IMR-90 (cell line): Measurements from ENCODE around the gene STARD4. TPM values are rescaled to one million over a fixed set of nuclear protein-coding genes. Genes with fewer than 3 reads are reported as not detected.

Experiments used
- ATAC-seq: fragments of 200-7000 bp; cut with Tn5 transposase; 2 replicates; pipeline ENCODE4 v1.9.1; 2020; ENCODE audit warnings: low read depth, mild to moderate bottlenecking, moderate library complexity
- BruUV-seq: library from RNA; stranded (reverse); fragments of 400-500 nt; replicated peaks from 2 replicates; lab custom pipeline; 2021; lab: Mats Ljungman, UMichigan
- CTCF ChIA-PET: fragments of 300-600 bp; formaldehyde crosslinking; extraction: SDS; loops from one replicate; lab custom pipeline; 2021; ENCODE audit warnings: antibody characterized with exemption; lab: Yijun Ruan, JAX
- POLR2A ChIA-PET: fragments of 300-600 bp; sonication (Branson Sonifier 250); formaldehyde crosslinking; loops from one replicate; lab custom pipeline; 2022; ENCODE audit warnings: antibody characterized with exemption; ENCODE audit not compliant: unreplicated experiment; lab: Charles Lee
- DNase-seq: peaks from one replicate; pipeline ENCODE4 v3.0.0; 2013
- H2AFZ ChIP-seq: replicated peaks from 2 replicates; pipeline ENCODE3; 2013; ENCODE audit warnings: low read length, mild to moderate bottlenecking; ENCODE audit not compliant: poor library complexity
- H2AK5ac ChIP-seq: 2 replicates; pipeline ENCODE4 v1.6.1; 2013; ENCODE audit warnings: low read depth, low read length, inconsistent platforms
- H2AK9ac ChIP-seq: replicated peaks from 2 replicates; pipeline ENCODE3; 2013; ENCODE audit warnings: mild to moderate bottlenecking, low read depth, low read length, moderate library complexity; ENCODE audit not compliant: poor library complexity
- H2BK120ac ChIP-seq: 2 replicates; pipeline ENCODE4 v1.6.1; 2013; ENCODE audit warnings: low read depth, low read length, inconsistent platforms
- H2BK15ac ChIP-seq: 3 replicates; pipeline ENCODE4 v1.6.1; 2013; ENCODE audit warnings: low read depth, low read length, inconsistent platforms
- H2BK20ac ChIP-seq: 2 replicates; pipeline ENCODE4 v1.6.1; 2013; ENCODE audit warnings: low read depth, mild to moderate bottlenecking, inconsistent platforms, low read length, moderate library complexity
- H2BK5ac ChIP-seq: 2 replicates; pipeline ENCODE4 v1.6.1; 2013; ENCODE audit warnings: mild to moderate bottlenecking, low read depth, low read length, inconsistent platforms; ENCODE audit not compliant: poor library complexity, severe bottlenecking
- H3K14ac ChIP-seq: replicated peaks from 2 replicates; pipeline ENCODE4 v1.6.1; 2013; ENCODE audit warnings: low read depth, low read length, inconsistent platforms
- H3K18ac ChIP-seq: 2 replicates; pipeline ENCODE4 v1.6.1; 2013; ENCODE audit warnings: low read depth, low read length, control low read depth
- H3K23ac ChIP-seq: 2 replicates; pipeline ENCODE4 v1.6.1; 2013; ENCODE audit warnings: low read depth, low read length, inconsistent platforms
- H3K27ac ChIP-seq: 2 replicates; pipeline ENCODE4 v1.5.1; 2013; ENCODE audit warnings: mild to moderate bottlenecking, control low read depth, low read length; ENCODE audit not compliant: insufficient read depth
- H3K27me3 ChIP-seq: 2 replicates; pipeline ENCODE4 v1.6.1; 2013; ENCODE audit warnings: low read length; ENCODE audit not compliant: control insufficient read depth, insufficient read depth
- H3K36me3 ChIP-seq: 2 replicates; pipeline ENCODE4 v1.6.1; 2013; ENCODE audit warnings: low read length, mixed read lengths; ENCODE audit not compliant: control insufficient read depth, insufficient read depth
- H3K4ac ChIP-seq: 2 replicates; pipeline ENCODE4 v1.6.1; 2013; ENCODE audit warnings: low read depth, low read length, inconsistent platforms
- H3K4me1 ChIP-seq: 2 replicates; pipeline ENCODE4 v1.6.1; 2013; ENCODE audit warnings: low read length, mixed read lengths; ENCODE audit not compliant: control insufficient read depth, insufficient read depth
- H3K4me2 ChIP-seq: 2 replicates; pipeline ENCODE4 v1.6.1; 2013; ENCODE audit warnings: low read depth, mild to moderate bottlenecking, control low read depth, low read length, moderate library complexity
- H3K4me3 ChIP-seq: 2 replicates; pipeline ENCODE4 v1.5.1; 2013; ENCODE audit warnings: low read depth, mild to moderate bottlenecking, control low read depth, low read length, moderate library complexity; ENCODE audit not compliant: insufficient read depth
- H3K56ac ChIP-seq: 2 replicates; pipeline ENCODE4 v1.6.1; 2013; ENCODE audit warnings: low read length, inconsistent platforms; ENCODE audit not compliant: insufficient read depth; ENCODE audit errors: extremely low read depth
- H3K79me1 ChIP-seq, 2 experiments: 2 replicates each; pipeline ENCODE4 v1.6.1; 2013; ENCODE audit warnings: low read length in 2 of 2, inconsistent platforms in 1 of 2, low read depth in 1 of 2
- H3K9ac ChIP-seq: 2 replicates; pipeline ENCODE4 v1.6.1; 2013; ENCODE audit warnings: low read depth, low read length, control low read depth
- H3K9me1 ChIP-seq: 2 replicates; pipeline ENCODE4 v1.6.1; 2013; ENCODE audit warnings: low read length, inconsistent platforms; ENCODE audit not compliant: insufficient read depth
- H3K9me3 ChIP-seq: 2 replicates; pipeline ENCODE4 v1.6.1; 2013; ENCODE audit warnings: low read length; ENCODE audit not compliant: control insufficient read depth, insufficient read depth
- H4K20me1 ChIP-seq: 2 replicates; pipeline ENCODE4 v1.6.1; 2013; ENCODE audit warnings: low read length, inconsistent platforms; ENCODE audit not compliant: insufficient read depth
- H4K5ac ChIP-seq: 2 replicates; pipeline ENCODE4 v1.6.1; 2013; ENCODE audit warnings: mild to moderate bottlenecking, low read depth, low read length, control low read depth
- H4K8ac ChIP-seq, 2 experiments: 2 replicates each; pipeline ENCODE4 v1.6.1; 2013; ENCODE audit warnings: low read depth in 2 of 2, low read length in 2 of 2, control low read depth in 1 of 2, inconsistent platforms in 1 of 2
- H4K91ac ChIP-seq: 2 replicates; pipeline ENCODE4 v1.6.1; 2013; ENCODE audit warnings: low read depth, low read length, inconsistent platforms; ENCODE audit not compliant: insufficient read depth
- BHLHE40 ChIP-seq: fragments of 150-350 bp; IDR thresholded peaks from 2 replicates; pipeline ENCODE4 v1.6.1; 2016; ENCODE audit warnings: mild to moderate bottlenecking, low read depth, low read length
- CEBPB ChIP-seq: IDR thresholded peaks from 2 replicates; pipeline ENCODE4 v1.6.1; 2012; ENCODE audit warnings: low read depth, low read length, improper control_type of control experiment
- FOS ChIP-seq: fragments of 150-350 bp; IDR thresholded peaks from 2 replicates; pipeline ENCODE4 v1.6.1; 2016; ENCODE audit warnings: low read depth, low read length
- MAZ ChIP-seq: IDR thresholded peaks from 2 replicates; pipeline ENCODE4 v1.6.1; 2012; ENCODE audit warnings: low read depth, mild to moderate bottlenecking, low read length, improper control_type of control experiment, moderate library complexity, borderline replicate concordance
- MXI1 ChIP-seq: IDR thresholded peaks from 2 replicates; pipeline ENCODE4 v1.6.1; 2012; ENCODE audit warnings: low read depth, mild to moderate bottlenecking, low read length, moderate library complexity, borderline replicate concordance
- NFE2L2 ChIP-seq: fragments of 150-350 bp; IDR thresholded peaks from 2 replicates; pipeline ENCODE4 v1.6.1; 2016; ENCODE audit warnings: low read depth, mild to moderate bottlenecking, low read length
- RAD21 ChIP-seq: IDR thresholded peaks from 2 replicates; pipeline ENCODE4 v1.6.1; 2012; ENCODE audit warnings: low read length, improper control_type of control experiment
- SMC3 ChIP-seq: fragments of 150-350 bp; IDR thresholded peaks from 2 replicates; pipeline ENCODE4 v1.6.1; 2016; ENCODE audit warnings: low read depth, mild to moderate bottlenecking, antibody characterized with exemption, low read length, moderate library complexity
- WGBS, 2 experiments: methylation state at CpG; one replicate each; pipeline versions ENCODE4 v1.1.5 to v1.1.7; 2013; ENCODE audit warnings: missing lambda C conversion rate in 2 of 2; ENCODE audit not compliant: insufficient read length in 1 of 2; ENCODE audit errors: extremely low coverage in 2 of 2; 5-methylcytosine and 5-hydroxymethylcytosine counted together
- dilution Hi-C: fragments of 300-500 bp; cut with HindIII; formaldehyde crosslinking; loops from one replicate; pipeline ENCODE4 v1.14.3; 2018; ENCODE audit warnings: low sequenced_read_pairs; ENCODE audit not compliant: unreplicated experiment
- in situ Hi-C: fragments of 300-500 bp; cut with MboI; formaldehyde crosslinking; loops from 3 replicates; pipeline ENCODE4 v1.14.3; 2019; ENCODE audit warnings: low sequenced_read_pairs, inconsistent platforms, mixed read lengths
- intact Hi-C: fragments of 100-400 bp; cut with micrococcal nuclease; formaldehyde crosslinking; loops from 2 replicates; pipeline ENCODE4 v1.10.0; 2022
- polyA plus RNA-seq, 3 experiments: library from polyadenylated mRNA; depleted of rRNA; stranded (reverse); fragments of >200 nt; gene quantifications; 2 replicates each; pipeline ENCODE4 v1.2.3, GENCODE V29; 2012; ENCODE audit warnings: low replicate concordance in 1 of 3
- total RNA-seq: library from RNA; depleted of rRNA; stranded (reverse); fragments of >200 nt; gene quantifications from 2 replicates; pipeline ENCODE4 v1.2.3, GENCODE V29; 2012
- TF ChIP-seq, protein P1 (sequence below): fragments of 150-350 bp; IDR thresholded peaks from 2 replicates; pipeline ENCODE4 v1.6.1; 2017; ENCODE audit warnings: mild to moderate bottlenecking, antibody characterized with exemption, low read length, low read depth
- TF ChIP-seq, protein P2 (sequence below): fragments of 150-350 bp; IDR thresholded peaks from 2 replicates; pipeline ENCODE4 v1.6.1; 2016; ENCODE audit warnings: low read depth, mild to moderate bottlenecking, low read length, moderate library complexity, borderline replicate concordance
- TF ChIP-seq, protein P3 (sequence below): conservative IDR thresholded peaks from 2 replicates; pipeline ENCODE4 v1.5.1; 2012; ENCODE audit warnings: mild to moderate bottlenecking, low read depth, low read length, improper control_type of control experiment

Gene STARD4
- total and polyA plus RNA-seq, 2 of the 4 experiments (the other 2 are of a cell fraction): 21.5 to 30.3 TPM

DNA sequence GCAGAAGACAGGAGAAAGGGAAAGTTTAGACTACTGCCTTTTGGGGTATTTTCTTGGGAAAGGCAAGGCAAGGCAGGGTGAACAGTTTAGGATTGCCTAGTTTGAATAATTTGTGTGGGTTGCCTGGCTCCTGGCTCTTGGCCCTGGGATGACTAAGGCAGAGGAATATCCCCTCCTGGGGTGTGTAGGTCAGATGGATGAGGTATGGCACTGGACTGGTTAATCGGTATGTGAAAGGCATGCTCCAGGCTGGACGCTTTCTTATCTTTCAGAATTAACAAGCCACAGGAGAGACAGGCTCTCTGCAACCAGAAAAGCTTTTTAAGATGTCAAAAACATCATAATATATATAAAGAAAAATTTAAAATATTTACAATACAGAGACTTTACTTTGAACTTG is 58.6 kb downstream of the STARD4 start:
- H3K4me3 ChIP-seq: no peak overlapping the region
- H3K14ac ChIP-seq: no peak overlapping the region; the same call in 1 of the 2 replicates
- ChIA-PET POLR2A (interaction anchor here (0.5 kb wide), 1 partner anchor 282 kb away, joined by 3 read pairs; no protein-coding TSS in a partner anchor), CTCF (no interaction called here)
- peak overlapping the region; percentile 42; the same call in 1 of the 2 replicates for H3K18ac ChIP-seq
- H2AK5ac ChIP-seq: 0 out of 2 replicates have a peak overlapping the region, but pooled peaks have one; percentile 13
- H3K36me3 ChIP-seq: no peaks in the 10 kb centered on the region
- no peak overlapping the region for H4K5ac ChIP-seq
- peak overlapping the region; percentile 47 for H2BK5ac ChIP-seq
- H3K27ac ChIP-seq: peak overlapping the region; percentile 42; the same call in 1 of the 2 replicates
- TF ChIP-seq CEBPB (no peak), MAZ (no peak), FOS (no peak), RAD21 (no peak), MXI1 (no peak), SMC3 (no peak), NFE2L2 (no peak), BHLHE40 (no peak)
- TF ChIP-seq, protein P1, sequence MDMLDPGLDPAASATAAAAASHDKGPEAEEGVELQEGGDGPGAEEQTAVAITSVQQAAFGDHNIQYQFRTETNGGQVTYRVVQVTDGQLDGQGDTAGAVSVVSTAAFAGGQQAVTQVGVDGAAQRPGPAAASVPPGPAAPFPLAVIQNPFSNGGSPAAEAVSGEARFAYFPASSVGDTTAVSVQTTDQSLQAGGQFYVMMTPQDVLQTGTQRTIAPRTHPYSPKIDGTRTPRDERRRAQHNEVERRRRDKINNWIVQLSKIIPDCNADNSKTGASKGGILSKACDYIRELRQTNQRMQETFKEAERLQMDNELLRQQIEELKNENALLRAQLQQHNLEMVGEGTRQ: no peak
- TF ChIP-seq, protein P2, sequence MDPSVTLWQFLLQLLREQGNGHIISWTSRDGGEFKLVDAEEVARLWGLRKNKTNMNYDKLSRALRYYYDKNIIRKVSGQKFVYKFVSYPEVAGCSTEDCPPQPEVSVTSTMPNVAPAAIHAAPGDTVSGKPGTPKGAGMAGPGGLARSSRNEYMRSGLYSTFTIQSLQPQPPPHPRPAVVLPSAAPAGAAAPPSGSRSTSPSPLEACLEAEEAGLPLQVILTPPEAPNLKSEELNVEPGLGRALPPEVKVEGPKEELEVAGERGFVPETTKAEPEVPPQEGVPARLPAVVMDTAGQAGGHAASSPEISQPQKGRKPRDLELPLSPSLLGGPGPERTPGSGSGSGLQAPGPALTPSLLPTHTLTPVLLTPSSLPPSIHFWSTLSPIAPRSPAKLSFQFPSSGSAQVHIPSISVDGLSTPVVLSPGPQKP: no peak
- TF ChIP-seq, protein P3, sequence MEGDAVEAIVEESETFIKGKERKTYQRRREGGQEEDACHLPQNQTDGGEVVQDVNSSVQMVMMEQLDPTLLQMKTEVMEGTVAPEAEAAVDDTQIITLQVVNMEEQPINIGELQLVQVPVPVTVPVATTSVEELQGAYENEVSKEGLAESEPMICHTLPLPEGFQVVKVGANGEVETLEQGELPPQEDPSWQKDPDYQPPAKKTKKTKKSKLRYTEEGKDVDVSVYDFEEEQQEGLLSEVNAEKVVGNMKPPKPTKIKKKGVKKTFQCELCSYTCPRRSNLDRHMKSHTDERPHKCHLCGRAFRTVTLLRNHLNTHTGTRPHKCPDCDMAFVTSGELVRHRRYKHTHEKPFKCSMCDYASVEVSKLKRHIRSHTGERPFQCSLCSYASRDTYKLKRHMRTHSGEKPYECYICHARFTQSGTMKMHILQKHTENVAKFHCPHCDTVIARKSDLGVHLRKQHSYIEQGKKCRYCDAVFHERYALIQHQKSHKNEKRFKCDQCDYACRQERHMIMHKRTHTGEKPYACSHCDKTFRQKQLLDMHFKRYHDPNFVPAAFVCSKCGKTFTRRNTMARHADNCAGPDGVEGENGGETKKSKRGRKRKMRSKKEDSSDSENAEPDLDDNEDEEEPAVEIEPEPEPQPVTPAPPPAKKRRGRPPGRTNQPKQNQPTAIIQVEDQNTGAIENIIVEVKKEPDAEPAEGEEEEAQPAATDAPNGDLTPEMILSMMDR: no peak
- H3K56ac ChIP-seq: no peak overlapping the region
- no TSS peak for BruUV-seq
- H2AFZ ChIP-seq: peak overlapping the region; percentile 55
- H4K20me1 ChIP-seq: no peaks in the 10 kb centered on the region
- dilution Hi-C loops (no loop called here), in situ Hi-C loops (loop anchor here (25.0 kb wide), 1 partner anchor 691 kb away; no protein-coding TSS in a partner anchor), intact Hi-C loops (no loop called here)
- peak overlapping the region; percentile 52; the same call in 1 of the 2 replicates for H3K4ac ChIP-seq
- H3K9me1 ChIP-seq: no peaks in the 10 kb centered on the region; the same call in 1 of the 2 replicates
- peak overlapping the region in 1 of 2 experiments; percentile 55; a peak in 2 of 4 replicates for H4K8ac ChIP-seq
- H4K91ac ChIP-seq: peak overlapping the region; percentile 43; the same call in 1 of the 2 replicates
- peak overlapping the region; percentile 41; the same call in 1 of the 2 replicates for H2BK120ac ChIP-seq
- ATAC-seq (peak; percentile 94), DNase-seq (peak; percentile 74)
- H3K4me1 ChIP-seq: no peaks in the 10 kb centered on the region
- no peaks in the 10 kb centered on the region for H3K9me3 ChIP-seq
- no peak overlapping the region for H2BK15ac ChIP-seq
- no CpG with 5 or more reads among the region's 2 CpGs for WGBS, 2 experiments
- H3K79me1 ChIP-seq: no peaks in the 10 kb centered on the region
- no peak overlapping the region for H2AK9ac ChIP-seq
- 0 out of 2 replicates have a peak overlapping the region, but pooled peaks have one; percentile 2 for H3K9ac ChIP-seq
- no peaks in the 10 kb centered on the region for H3K27me3 ChIP-seq
- H3K4me2 ChIP-seq: peak overlapping the region; percentile 77
- peak overlapping the region; percentile 22; the same call in 1 of the 2 replicates for H2BK20ac ChIP-seq
- H3K23ac ChIP-seq: no peak overlapping the region
